ENCODE results near the gene BCL2L15.

BCL2L15 gene

DNA sequence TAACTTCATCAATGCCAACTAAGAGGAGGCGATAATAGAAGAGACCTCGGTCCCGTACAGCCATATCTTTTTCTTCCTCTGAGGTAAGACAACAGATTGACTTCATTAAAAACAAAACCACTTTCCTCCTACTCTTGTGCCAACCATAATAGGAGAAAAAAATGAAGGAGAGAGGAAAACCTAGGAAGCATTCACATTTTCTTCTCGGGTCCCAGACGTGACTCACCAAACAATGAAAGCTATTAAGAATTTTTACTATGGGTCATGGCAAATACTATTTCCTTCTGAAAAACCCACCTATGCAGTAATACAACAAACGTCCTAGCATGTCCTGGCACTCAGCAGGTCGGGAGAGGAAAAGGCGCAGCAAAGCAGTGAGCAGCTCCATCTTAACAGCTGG is 8.6 kb upstream of the BCL2L15 start:
- TF ChIP-seq GATA2 (IDR thresholded peaks at IDR 0.05; ENCODE audit: low read depth, low read length): no peak
- TF ChIP-seq GATA3 (IDR thresholded peaks at IDR 0.05; ENCODE audit: low read depth, low read length): no peak

DNA sequence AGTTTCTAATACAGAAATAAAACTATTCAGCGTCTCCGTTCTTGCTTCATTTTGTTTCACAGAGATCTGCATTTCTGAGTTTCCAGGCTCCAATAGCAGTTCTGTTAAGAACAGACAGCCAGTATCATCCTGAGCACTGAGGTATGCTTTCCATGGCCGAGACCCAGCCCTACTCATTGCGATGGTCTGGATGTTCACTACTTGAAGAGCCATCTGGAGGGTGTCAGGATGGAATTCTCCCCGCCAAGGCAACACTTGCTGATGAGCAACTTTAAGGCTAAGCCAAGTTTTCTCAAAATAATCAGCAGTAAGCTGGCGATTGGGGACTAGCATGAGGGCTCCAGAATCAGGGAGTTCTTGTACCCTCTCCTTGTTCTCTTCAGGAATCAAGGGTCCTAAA is 7.7 kb upstream of the BCL2L15 start:
- TF ChIP-seq GATA3 (IDR thresholded peaks at IDR 0.05; ENCODE audit: low read depth, low read length) (no peak), GATA2 (IDR thresholded peaks at IDR 0.05; ENCODE audit: low read depth, low read length) (no peak)

DNA sequence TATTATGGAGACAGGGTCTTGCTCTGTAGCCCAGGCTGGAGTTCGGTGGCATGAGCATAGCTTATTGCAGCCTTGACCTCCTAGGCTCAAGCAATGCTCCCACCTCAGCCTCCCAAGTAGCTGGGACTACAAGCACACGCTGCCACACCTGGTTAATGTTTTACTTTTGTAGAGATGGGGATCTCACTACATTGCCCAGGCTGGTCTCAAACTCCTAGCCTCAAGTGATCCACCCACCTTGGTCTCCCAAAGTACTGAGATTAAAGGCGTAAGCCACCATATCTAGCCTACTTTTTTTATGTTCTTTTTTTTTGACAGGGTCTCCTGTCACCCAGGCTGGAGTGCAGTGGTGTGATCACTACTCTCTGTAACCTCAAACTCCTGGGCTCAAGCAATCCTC is 5.9 kb upstream of the BCL2L15 start:
- TF ChIP-seq GATA2 (IDR thresholded peaks at IDR 0.05; ENCODE audit: low read depth, low read length) (no peak), GATA3 (IDR thresholded peaks at IDR 0.05; ENCODE audit: low read depth, low read length) (no peak)

DNA sequence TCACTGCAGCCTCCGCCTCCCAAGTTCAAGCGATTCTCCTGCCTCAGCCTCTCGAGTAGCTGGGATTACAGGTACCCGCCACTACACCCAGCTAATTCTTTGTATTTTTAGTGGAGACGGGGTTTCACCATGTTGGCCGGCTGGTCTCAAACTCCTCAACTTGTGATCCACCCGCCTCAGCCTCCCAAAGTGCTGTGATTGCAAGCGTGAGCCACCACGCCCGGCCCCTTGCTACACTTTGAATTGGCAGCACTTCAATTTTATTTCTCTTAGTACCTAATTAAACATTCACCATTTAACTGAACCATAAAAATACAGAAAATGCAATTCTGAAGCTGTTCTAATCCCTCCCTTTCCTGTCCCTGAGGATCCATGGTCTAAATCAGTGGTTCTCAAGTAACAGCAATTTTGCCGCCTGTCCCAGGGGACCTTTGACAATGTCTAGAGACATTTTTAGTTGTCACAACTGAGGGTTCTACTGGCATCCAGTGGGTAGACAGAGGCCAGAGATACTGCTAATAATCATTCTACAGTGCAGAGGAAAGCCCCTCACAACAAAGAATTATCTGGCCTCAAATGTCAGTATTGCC is 4.3 kb upstream of the BCL2L15 start:
- no peak for TF ChIP-seq GATA2 (IDR thresholded peaks at IDR 0.05; ENCODE audit: low read depth, low read length)
- no peak for TF ChIP-seq GATA3 (IDR thresholded peaks at IDR 0.05; ENCODE audit: low read depth, low read length)

DNA sequence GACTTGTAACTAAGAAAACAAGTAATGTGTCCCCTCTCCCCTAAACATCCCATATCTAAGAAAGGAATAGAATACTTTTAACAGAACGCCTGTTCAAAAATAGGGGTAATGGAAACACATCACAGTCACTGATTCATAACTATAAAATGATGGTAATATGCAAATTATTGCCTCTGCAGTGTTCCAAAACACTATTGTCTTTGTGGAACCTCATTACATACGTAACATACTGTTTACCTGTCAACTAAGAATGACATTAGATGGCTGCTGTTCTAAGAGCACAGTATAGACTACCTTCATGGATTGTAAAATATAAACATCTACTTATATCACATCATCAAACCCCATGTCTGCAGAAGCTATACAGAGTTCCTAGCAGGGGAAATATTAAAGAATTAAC is 3.4 kb upstream of the BCL2L15 start:
- no peak for TF ChIP-seq GATA3 (IDR thresholded peaks at IDR 0.05; ENCODE audit: low read depth, low read length)
- no peak for TF ChIP-seq GATA2 (IDR thresholded peaks at IDR 0.05; ENCODE audit: low read depth, low read length)

DNA sequence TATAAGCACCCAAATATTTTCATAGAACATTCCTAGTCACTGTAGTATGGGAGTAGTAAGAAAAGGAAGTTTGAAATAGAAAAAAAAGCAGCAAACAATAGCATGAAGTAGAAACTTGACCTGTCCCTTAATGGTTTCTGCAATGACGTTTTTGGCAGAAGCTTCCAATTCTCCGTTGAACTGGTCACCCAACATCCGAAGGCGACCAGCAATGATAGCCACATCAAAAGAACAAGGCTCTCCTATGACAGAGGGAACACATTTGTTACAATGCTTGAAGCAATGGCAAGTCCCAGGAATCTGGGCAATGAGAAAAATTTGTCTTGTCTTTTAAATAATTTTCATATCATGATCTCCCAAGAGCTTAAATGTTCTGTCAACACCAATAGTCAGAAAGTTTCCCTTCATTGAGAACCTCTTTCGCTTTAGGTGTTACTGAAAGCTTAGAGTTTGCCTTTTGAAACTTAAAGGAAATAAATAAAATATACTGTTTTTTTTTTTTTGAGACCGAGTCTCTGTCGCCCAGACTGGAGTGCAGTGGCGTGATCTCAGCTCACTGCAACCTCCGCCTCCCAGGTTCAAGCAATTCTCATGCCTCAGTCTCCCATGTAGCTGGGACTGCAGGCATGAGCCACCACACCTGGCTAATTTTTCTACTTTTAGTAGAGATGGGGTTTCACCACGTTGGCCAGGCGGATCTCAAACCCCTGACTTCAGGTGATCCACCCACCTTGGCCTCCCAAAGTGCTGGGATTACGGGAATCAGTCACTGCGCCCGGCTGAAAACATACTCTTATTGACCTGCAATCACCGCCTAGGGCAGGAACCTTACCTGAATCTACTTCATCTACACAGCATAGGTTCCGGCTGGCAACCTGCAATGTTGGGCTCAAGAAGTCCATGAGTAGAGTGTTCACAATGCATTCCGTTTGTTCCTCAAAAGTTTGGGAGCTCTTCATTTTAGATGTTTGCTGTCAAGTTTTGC is 672 bp downstream of the BCL2L15 start:
- TF ChIP-seq GATA3 (IDR thresholded peaks at IDR 0.05; ENCODE audit: low read depth, low read length) (no peak), GATA2 (IDR thresholded peaks at IDR 0.05; ENCODE audit: low read depth, low read length) (no peak)

DNA sequence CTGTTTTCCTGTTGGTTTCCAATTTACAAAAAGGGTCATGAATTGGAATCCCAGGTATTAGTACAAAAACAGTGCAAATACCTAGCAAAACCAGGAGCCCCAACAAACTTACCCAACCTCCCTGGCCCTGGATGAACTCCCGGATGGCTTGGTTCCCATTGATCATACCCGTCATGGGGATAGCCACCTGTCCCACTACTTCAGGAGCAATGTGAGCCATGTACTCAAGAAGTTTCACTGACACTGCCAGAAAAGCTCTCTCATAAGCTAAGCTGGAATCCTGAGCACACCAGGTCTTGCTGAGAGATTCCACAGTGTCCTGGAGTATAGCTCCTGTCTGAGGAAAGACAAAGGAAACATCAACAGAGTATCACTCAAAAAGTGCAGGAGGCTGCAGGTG is 5.7 kb downstream of the BCL2L15 start:
- TF ChIP-seq GATA3 (IDR thresholded peaks at IDR 0.05; ENCODE audit: low read depth, low read length): no peak
- no peak for TF ChIP-seq GATA2 (IDR thresholded peaks at IDR 0.05; ENCODE audit: low read depth, low read length)

DNA sequence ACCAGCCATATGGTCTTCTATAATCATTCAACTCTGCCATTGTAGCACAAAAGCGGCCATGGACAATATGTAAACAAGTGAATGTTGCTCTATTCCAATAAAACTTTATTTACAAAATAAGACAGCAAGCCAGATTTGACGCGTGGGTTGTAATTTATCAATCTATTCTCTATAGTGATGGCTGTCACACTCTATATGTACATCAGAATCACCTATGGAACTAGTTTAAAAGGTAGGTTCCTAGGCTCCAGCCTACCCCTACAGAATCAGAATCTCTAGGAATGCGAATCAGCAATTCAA is 7.7 kb downstream of the BCL2L15 start:
- TF ChIP-seq GATA3 (IDR thresholded peaks at IDR 0.05; ENCODE audit: low read depth, low read length) (no peak), GATA2 (IDR thresholded peaks at IDR 0.05; ENCODE audit: low read depth, low read length) (no peak)

DNA sequence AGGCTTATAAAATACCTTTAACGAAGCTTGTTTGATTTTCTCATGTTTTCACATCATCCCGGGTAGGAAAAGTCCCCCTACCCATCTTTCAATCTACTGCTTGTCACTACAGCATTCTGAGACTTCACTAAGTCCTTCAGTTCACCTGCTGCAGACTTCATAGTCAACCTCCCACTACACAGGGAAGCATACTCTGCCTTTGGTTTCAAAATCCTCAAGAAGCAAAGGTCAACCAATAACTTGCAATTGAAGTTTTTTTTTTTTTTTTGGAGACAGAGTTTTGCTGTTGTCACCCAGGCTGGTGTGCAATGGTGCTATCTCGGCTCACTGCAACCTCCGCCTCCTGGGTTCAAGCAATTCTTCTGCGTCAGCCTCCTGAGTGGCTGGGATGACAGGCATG is 11.2 kb downstream of the BCL2L15 start:
- TF ChIP-seq GATA2 (IDR thresholded peaks at IDR 0.05; ENCODE audit: low read depth, low read length): no peak
- no peak for TF ChIP-seq GATA3 (IDR thresholded peaks at IDR 0.05; ENCODE audit: low read depth, low read length)

DNA sequence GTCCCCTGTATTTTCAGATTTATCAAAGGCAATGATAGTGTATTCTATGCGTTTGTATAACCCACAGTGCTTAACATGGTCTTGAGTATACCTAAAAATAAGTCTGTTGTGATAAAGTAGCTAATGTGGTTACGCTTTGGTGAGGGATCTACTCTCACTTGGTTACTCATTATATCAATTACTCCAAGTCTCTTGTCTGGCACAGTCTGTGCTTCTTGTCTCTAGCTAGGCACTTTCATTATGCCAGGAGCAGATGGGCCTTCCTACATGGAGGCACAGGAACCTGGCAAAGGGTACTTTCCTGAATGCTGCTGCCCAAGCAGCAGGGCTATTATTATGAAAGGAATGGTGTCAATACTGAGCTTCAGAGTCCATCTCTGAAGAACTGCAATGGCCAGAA is 11.7 kb downstream of the BCL2L15 start:
- no peak for TF ChIP-seq GATA3 (IDR thresholded peaks at IDR 0.05; ENCODE audit: low read depth, low read length)
- no peak for TF ChIP-seq GATA2 (IDR thresholded peaks at IDR 0.05; ENCODE audit: low read depth, low read length)

DNA sequence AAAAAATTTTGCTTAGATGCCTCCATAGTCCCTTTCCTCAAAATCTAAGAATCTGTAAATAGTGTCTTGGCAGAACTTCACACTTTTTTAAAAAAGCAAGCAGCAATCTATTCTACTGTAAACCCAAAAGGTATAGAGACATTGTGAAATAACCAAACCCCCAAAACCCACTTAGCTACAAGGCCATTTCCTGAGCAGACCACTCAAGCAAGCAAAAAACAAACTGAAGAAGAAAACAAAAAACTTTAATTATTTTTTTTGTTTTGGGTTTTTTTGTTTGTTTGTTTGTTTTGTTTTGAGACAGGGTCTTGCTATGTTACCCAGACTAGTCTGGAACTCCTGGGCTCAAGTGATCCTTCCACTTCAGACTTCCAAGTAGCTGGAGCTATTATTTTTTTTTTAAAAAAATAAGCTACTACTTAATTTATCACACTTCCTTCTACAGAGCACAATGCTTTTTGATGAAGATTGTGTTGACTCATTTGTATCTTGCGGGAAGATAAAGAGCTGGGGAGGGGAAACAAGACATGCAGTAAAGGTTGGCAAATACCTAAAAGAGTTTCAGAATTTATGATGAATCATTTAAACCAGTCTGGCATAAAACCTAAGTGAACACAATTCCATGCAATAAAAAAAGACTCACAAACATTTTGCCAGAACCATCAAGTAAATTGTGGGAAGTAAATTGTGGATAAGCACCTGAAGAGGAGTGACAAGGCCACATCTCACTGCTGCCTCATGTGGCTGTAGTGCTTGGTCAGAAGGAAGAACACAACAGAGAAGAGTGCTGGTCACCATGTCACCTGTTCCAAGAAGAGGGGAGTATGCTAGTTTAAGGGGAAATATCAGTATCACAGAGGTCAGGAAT is 13.1 kb downstream of the BCL2L15 start:
- no peak for TF ChIP-seq GATA2 (IDR thresholded peaks at IDR 0.05; ENCODE audit: low read depth, low read length)
- no peak for TF ChIP-seq GATA3 (IDR thresholded peaks at IDR 0.05; ENCODE audit: low read depth, low read length)

DNA sequence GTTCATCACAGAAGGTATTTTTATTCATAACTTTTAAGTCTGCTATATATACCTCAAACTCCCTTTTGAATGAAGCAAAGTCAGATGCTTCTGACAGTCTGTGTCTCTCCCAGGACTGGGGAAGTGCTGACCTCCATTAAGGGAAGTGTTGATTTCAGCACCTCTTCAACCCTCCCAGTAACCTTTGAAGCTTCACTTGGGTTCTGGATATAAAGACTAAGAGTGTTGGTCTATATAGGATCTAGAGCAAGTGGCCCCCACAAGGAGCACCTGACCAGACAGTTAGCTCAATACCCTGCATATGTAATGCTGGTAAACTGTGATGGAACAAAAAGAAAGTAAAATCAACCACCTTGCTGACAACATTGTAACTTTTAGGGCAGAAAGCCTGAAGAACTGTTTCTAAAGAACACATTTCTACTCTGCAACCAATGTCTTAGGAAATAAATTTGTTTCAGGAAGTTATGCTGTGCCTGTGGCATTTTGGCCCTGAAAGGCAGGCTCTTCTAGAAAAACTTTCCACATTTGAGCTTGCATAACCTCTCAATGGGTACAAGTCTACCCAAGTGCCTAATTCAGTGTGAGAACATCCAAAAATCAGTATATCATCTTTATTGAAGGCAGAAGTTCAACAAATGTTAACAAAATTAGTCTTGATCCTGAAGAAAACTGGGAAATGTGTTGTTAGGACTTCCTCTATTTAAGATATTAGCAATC is 15.0 kb downstream of the BCL2L15 start:
- TF ChIP-seq GATA3 (IDR thresholded peaks at IDR 0.05; ENCODE audit: low read depth, low read length) (no peak), GATA2 (IDR thresholded peaks at IDR 0.05; ENCODE audit: low read depth, low read length) (no peak)

DNA sequence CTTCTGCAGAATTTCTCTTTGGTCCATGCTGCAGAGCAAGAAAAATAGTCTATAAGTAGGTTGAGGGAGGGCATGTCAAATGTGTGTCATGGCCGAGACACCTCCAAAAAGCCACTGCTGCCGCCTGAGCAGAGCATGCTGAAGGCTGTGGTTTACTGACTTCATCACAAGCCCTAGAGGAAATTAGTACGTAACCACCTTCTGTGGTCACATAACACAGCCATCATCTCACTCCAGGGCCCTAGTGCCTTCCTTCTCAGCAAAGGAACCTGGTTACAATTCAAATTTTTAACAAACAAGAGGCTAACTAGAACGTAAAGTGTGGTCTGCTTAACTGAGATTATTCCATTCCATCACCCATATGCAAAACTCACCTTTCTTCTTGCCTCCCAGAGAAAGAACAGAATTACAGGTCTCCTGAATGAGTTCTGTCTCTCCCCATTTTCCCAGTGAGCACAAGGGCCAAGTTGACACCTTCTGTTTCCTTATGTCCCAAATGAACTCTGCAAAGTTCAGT is 15.7 kb downstream of the BCL2L15 start, which contains the start of gene PTPN22:
TSS of gene PTPN22 (minus strand) at position 116 of the 517 bp plus-strand sequence.
- TF ChIP-seq GATA3 (IDR thresholded peaks at IDR 0.05; ENCODE audit: low read depth, low read length) (no peak), GATA2 (IDR thresholded peaks at IDR 0.05; ENCODE audit: low read depth, low read length) (no peak)
